GM20431 (cell line): Measurements from ENCODE around the gene RAB44.

ENCODE experiments used
- in situ Hi-C: fragments of 300-500 bp; cut with MseI, MboI; formaldehyde crosslinking; loops from one replicate; pipeline ENCODE4 v1.15.0; 2020; ENCODE audit warnings: low sequenced_read_pairs; ENCODE audit not compliant: unreplicated experiment

RAB44 gene

GRCh38 chr6:36758516-36759147 lies 61.0 kb downstream of the RAB44 start:
- in situ Hi-C loops = loop anchor here (10.0 to 25.0 kb wide), 2 partner anchors 134 to 454 kb away; no protein-coding TSS in a partner anchor

- in situ Hi-C loops = loop anchor here (10.0 to 25.0 kb wide), 2 partner anchors 134 to 453 kb away; no protein-coding TSS in a partner anchor
Observed at GRCh38 chr6:36759148-36759759, 61.6 kb downstream of the RAB44 start.

GRCh38 chr6:36760685-36761435 lies 63.2 kb downstream of the RAB44 start:
- in situ Hi-C loops = loop anchor here (25.0 kb wide), 1 partner anchor 451 kb away; no protein-coding TSS in a partner anchor

- in situ Hi-C loops = loop anchor here (25.0 kb wide), 1 partner anchor 450 kb away; no protein-coding TSS in a partner anchor
Observed at GRCh38 chr6:36762123-36762522, 64.5 kb downstream of the RAB44 start.

- in situ Hi-C loops = loop anchor here (25.0 kb wide), 1 partner anchor 447 kb away; no protein-coding TSS in a partner anchor
Observed at GRCh38 chr6:36765190-36765589, 67.6 kb downstream of the RAB44 start.

GRCh38 chr6:36765594-36766398 lies 68.2 kb downstream of the RAB44 start:
- in situ Hi-C loops = loop anchor here (25.0 kb wide), 1 partner anchor 447 kb away; no protein-coding TSS in a partner anchor

GRCh38 chr6:36766399-36766945 lies 68.8 kb downstream of the RAB44 start:
- in situ Hi-C loops = loop anchor here (25.0 kb wide), 1 partner anchor 446 kb away; no protein-coding TSS in a partner anchor

DNA sequence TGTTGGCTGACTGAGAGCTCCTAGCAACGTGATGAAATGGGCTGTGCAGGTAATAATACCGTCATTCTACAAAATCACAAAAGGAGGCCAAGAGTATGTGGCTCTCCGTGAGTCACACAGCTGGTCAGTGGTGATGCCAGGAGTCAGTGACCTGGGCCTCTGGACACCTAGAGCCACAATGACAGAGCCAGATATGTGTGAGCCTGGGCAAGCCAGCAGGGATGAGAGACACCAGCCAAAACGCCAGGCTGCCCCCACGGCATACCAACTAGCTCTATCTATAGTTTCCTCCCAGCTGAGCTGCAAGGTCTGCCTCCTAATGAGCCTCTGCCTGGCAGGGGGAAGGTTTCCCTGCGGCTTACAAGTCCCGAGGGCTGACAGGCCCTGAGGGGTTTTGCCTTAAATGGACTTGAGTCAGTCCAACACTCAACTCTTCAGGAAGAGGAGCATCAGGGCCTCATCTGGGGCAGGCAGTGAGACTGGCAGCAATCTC lies 71.6 kb downstream of the RAB44 start:
- in situ Hi-C loops = loop anchor here (25.0 kb wide), 1 partner anchor 443 kb away; no protein-coding TSS in a partner anchor

DNA sequence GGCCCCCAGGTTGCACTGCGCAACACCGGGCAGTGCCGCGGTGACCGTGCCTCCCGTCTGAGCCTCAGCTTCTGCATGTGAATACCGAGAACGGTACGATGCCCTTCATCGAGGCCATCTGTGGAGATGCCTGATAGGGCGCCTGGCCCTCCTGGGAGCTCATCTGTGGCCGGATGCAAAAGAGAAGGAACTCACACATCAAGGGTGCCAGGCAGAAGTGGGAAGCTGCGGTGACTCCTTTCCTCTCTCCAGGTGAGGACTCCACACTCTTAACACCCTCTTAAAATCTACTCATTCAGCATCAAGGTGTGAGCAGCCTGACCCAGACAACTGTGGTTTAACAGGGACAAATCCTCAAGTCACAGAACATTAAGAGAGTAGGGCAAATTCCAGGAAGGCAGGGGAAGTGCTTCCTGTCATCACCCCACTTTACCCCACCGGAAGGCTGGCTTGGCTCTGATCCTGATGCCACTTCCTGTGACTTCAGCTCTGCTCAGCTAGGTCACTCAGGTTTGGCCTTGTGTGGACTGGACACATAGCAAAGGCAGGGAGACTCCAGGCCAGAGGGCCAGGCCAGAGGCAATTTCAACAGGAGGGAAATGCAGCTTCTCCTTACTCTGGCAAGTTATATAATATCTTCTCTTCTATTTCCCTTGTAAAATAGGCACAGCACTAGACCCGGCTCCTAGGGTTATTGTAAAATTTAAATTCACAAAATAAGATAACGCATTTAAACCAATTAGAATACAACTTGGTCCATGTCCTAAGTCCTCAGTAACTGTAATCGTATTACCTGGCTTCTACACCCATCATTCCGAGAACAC lies 72.3 kb downstream of the RAB44 start:
- in situ Hi-C loops = loop anchor here (25.0 kb wide), 1 partner anchor 442 kb away; no protein-coding TSS in a partner anchor

GRCh38 chr6:36771145-36771544 lies 73.5 kb downstream of the RAB44 start:
- in situ Hi-C loops = loop anchor here (25.0 kb wide), 1 partner anchor 441 kb away; no protein-coding TSS in a partner anchor

GRCh38 chr6:36772397-36772796 lies 74.8 kb downstream of the RAB44 start:
- in situ Hi-C loops = loop anchor here (25.0 kb wide), 1 partner anchor 440 kb away; no protein-coding TSS in a partner anchor

- in situ Hi-C loops = loop anchor here (25.0 kb wide), 1 partner anchor 438 kb away; no protein-coding TSS in a partner anchor
Observed at GRCh38 chr6:36774331-36774730, 76.7 kb downstream of the RAB44 start.

- in situ Hi-C loops = no loop called here
Observed at GRCh38 chr6:36776167-36776566, 78.5 kb downstream of the RAB44 start.

- in situ Hi-C loops = no loop called here
Observed at GRCh38 chr6:36777801-36778200, 80.2 kb downstream of the RAB44 start.

- in situ Hi-C loops = no loop called here
Observed at GRCh38 chr6:36779227-36779626, 81.6 kb downstream of the RAB44 start.

DNA sequence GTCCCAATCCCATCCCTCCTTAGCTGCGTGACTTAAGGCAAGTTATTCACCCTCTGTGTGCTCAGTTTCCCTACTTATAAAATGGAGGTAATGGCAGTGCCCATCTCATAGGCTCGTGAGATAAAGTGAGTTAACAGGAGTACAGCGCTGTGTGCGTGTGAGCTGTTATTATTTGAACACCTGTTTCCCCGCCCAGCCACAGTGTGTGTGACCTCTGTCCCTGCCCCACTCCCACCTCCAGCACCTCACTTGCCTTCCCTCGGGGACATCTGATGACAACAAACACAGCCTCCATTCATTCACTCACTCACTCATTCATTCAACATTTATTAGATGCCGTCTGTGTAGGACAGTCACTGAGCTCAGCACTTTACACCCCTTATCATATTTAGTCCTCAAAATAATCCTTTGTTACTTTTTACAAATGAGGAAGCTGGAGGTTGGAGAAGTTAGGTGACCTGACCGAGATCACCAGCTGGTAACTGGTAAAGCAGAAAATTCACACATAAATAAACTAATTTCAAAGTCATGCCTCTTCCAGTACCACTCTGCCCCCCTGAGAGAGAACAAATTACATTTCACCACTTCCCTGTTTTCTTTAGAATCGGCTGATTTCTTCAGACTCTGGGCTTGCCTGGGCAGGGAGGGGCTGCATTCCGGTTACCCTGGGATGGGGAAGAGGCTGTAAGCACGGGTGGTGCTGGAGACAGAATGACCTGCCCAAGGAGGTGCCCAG lies 83.0 kb downstream of the RAB44 start:
- in situ Hi-C loops = no loop called here

- in situ Hi-C loops = no loop called here
Observed at GRCh38 chr6:36781669-36782068, 84.0 kb downstream of the RAB44 start.
